GM19035 (cell line): ENCODE data around the gene JARID2.

Experiments used
- ATAC-seq: cut with Tn5 transposase; IDR thresholded peaks from one replicate; pipeline ENCODE4 v1.9.1; 2021; ENCODE audit not compliant: unreplicated experiment

Gene JARID2

DNA sequence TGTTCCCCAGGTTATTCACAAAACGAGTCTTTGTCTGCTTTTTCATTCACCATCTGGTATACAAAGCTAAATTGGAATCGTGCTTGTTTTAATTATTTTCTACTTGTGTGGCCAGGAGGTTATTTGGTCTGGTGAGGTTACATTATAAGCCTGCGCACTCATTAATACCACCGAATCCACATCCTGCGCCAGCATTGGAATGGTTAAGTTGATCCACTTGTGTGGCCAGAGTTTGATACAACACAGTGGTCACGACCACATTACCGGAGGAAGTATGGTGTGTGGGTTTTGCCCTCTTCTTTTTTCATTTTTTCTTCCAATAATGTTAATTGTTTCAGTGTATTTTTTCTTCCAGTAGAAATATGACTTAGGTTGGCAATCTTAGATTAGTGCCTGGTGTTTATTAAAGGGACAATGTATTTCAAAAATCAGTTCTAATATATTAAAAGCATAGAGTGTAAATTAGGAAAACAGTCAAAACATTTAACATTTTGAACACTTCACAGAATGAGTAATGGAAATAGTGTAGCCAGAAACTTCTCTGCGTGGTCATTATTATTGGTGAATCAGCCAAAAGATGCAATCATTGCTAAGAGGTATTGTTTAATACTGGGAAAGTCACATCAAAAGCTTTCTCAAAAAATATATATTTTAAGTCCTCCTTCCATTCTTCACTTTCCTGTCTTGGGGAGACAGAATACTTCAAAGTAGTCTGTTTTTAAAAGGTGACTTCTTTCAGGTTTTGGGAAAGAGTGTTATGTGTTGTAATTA is 84.5 kb downstream of the JARID2 start:
- no peak for ATAC-seq

DNA sequence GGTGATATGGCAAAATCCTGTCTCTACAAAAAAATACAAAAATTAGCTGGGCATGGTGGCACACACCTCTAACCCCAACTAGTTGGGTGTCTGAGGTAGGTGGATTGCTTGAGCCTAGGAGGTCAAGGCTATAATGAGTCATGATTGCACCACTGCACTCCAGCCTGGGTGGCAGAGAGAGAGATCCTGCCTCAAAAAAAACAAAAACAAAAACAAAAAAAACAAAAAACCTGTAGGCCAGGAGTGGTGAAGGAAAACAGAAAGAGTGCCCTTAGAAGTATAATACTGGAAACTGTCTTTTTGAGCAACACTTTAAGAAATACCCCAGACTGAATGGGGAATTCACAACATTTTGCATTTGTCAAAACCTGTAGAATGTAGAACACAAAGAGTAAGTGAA is 85.3 kb downstream of the JARID2 start:
- no peak for ATAC-seq

- ATAC-seq, result no peak
Measured at GRCh38 chr6:15331629-15332251, 85.9 kb downstream of the JARID2 start.

GRCh38 chr6:15332446-15332845 is 86.6 kb downstream of the JARID2 start:
- no peak for ATAC-seq

GRCh38 chr6:15335385-15335784 is 89.5 kb downstream of the JARID2 start:
- ATAC-seq, result no peak

DNA sequence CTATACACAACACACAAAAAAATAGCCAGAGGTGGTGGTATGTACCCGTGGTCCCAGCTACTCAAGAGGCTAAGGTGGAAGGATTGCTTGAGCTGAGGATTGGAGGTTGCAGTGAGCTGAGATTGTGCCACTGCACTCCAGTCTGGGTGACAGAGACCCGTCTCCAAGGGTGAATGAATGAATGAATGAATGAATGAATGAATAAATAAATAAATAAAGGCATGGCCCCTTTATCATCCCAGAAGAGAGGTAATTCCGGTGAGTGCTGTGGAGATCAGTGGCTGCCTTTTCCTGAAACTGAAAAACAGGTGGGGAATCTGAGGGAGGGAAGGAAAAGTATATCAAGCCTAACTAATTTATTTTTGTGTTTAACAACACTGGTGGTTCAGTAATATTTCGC is 90.0 kb downstream of the JARID2 start:
- ATAC-seq, result no peak

DNA sequence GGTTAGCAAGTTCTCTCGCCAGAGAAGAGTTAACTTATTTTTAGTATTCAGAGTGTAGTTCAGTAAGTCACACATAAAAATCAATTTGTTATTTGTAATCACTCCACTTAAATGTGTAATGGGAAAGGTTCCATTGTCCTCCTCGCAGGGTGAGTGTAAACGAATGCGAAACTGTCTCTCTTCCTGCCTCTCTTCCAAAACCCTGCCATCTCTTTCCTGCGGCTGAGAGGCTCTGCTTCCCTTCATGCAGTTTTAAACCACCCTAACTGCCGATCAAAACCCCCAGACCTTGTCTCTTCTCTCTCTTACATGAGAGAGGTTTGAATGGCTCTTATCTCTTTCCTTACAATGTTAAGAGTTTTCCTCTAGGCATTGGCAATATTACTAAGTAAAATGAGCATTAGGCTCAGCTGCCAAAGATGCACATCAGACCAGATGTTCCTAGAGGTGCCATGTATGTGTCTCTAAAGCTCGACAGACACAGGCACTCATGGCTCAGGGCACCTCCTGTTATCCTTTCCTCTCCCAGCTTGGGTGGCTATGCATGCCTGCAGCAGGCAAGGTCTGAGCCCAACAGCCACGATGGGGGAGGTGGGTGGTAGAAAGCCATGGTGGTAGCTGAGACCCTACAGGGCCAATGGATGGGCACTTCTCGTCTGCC is 91.2 kb downstream of the JARID2 start:
- ATAC-seq, result no peak

DNA sequence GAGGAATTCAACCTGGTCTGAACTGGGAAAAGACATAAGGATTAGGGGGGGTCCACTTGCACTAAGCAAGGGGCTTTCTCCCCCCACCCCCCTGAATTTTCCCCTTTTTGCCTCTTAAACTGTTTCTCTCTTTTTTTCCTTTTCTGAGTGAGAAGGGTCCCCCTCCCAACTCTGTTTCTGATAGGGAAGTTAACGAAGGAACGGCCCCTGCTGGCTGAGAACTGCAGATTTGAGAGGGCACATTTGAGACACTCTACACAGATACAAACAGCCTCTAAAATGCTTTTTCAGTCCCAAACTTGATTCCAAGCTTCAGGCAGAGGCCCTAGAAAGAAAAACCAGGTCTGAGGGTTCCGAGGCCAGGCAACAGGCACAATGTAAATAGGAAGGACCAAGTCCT is 91.7 kb downstream of the JARID2 start:
- no peak for ATAC-seq

DNA sequence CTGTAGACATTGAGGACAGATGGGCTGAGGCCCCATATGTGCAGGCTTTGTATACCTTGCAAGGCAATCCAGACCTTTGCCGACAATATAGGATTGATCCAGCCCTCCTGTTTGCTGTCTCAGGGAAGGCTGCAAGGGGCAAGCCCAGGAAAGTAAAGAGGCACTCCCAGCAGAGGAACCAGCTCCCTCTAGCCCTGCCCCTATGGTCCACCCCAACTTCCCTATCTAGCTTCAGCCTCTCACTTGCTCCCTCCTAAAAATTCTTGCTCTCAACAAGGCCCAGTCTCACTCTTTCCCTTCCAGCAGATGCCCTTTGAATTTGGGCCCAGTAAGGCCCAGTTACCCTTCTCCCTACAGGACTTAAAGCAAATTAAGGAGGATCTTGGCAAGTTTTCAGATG is 92.6 kb downstream of the JARID2 start:
- no peak for ATAC-seq

DNA sequence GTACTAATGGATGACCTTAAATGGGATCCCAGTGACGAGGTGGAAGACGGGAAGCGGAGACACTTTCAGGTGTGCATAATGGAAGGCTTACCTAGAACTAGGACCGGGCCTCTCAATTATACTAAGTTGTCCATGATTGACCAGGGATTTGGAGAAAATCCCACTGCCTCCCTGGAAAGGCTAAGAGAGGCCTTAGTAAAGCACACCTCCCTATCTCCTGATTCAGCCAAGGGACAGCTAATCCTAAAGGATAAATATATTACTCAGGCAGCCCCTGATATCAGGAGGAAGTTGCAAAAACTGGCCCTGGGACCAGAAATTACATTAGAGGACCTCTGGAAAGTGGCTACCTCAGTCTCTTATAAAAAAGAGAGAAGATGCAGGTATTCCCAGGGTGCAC is 93.2 kb downstream of the JARID2 start:
- ATAC-seq, result no peak

DNA sequence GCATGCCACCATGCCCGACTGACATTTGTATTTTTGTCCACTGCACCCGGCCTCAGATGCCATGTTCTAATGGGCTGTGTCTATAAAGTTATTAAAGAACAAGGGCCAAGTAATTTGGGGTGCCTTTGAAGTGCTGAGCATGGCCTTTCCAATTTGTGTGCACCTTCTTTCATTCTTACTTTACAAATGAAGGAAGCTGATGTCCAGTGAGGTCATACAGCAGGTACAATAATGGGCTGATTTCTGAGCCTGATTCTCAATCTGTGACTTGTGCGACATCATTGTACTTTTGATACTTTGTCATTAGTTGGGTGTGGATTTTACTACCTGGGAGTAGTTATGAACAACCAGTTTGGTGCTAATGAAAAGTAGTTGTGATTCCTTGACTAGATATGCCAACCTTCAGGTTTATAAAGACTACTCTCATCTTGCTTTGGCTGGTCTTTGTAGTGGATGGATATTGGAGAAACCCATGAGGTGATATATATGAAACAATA is 94.3 kb downstream of the JARID2 start:
- ATAC-seq, result no peak

GRCh38 chr6:15340775-15341174 is 94.9 kb downstream of the JARID2 start:
- no peak for ATAC-seq

GRCh38 chr6:15341311-15342001 is 95.6 kb downstream of the JARID2 start:
- ATAC-seq, result no peak

DNA sequence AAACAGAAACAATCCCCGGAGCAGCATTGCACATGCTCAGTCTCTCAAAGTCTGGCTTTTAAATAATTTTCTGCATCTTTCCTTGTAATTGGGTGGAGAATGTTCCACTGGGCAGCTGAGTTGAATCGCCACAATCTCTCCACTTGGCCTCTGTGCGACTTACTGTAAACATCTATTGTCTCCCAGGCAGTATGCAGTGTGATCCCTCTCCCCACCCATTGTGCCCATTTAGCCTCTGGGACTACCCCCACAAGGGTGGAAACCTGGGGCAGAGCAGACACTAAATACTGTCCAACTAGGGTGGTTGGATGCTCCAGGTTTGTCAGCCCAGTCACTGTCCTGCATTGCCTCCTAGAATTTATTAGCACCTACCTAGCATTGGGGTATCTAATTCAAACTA is 96.2 kb downstream of the JARID2 start:
- no peak for ATAC-seq

- no peak for ATAC-seq
Measured at GRCh38 chr6:15343490-15344191, 97.8 kb downstream of the JARID2 start.

DNA sequence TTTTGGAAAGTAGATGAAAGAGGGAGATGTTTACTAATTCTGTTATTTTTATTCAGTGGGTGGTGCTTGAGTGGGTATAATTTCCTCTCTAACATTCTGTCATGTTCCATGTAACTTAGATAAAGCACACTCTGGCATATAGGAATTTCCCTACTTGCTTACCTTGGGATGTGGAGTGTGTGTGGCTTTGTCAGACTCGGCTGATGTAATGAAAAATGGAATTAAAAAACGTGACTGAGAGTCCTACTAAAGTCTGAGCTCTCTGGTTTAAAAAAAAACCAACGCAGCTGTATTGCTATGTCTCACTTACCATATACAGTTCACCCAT is 98.3 kb downstream of the JARID2 start:
- no peak for ATAC-seq

- no peak for ATAC-seq
Measured at GRCh38 chr6:15344831-15345230, 99.0 kb downstream of the JARID2 start.

DNA sequence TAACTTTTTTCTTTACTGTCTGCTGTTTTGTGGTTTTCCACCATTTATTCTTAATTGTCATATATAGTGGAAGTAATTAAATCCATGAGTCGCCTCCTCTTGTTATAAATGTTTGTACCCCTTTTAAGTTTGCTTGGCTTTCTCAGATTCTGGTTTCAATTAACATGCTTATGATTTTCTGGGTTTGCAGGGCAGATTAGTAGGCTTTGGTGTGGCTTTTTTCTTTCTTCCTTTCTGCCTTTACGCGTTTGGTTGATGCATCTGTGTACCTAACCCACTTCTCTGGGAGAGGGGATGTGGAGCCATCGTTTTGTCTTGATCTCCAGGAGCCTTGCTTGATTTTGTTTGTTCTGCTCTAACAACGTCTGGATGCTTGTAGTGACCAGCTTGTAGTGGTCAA is 100.4 kb downstream of the JARID2 start:
- ATAC-seq, result no peak

GRCh38 chr6:15348528-15348927 is 102.7 kb downstream of the JARID2 start:
- no peak for ATAC-seq

- no peak for ATAC-seq
Measured at GRCh38 chr6:15349379-15349778, 103.5 kb downstream of the JARID2 start.
